ENCODE data around the gene PLD3.
"Not testable (repeated sequence)": the region's sequence is repeated elsewhere in the genome, so short reads cannot be mapped to it uniquely, and the experiment has no call there.

Gene PLD3

GRCh38 chr19:40332669-40333068 is 15.8 kb upstream of the PLD3 start:
- no peak for DNase-seq (ENCODE audit: low read depth, low spot score)

GRCh38 chr19:40333083-40333482 is 15.4 kb upstream of the PLD3 start:
- DNase-seq (ENCODE audit: low read depth, low spot score), result not testable (repeated sequence)

GRCh38 chr19:40335101-40335500 is 13.4 kb upstream of the PLD3 start:
- no peak for DNase-seq (ENCODE audit: low read depth, low spot score)

- DNase-seq (ENCODE audit: low read depth, low spot score), result no peak
These were observed 12.5 kb upstream of the PLD3 start for GRCh38 chr19:40335855-40336600.

- DNase-seq (ENCODE audit: low read depth, low spot score), result no peak
These were observed 11.9 kb upstream of the PLD3 start for GRCh38 chr19:40336601-40336900.

GRCh38 chr19:40337107-40337506 is 11.4 kb upstream of the PLD3 start:
- DNase-seq (ENCODE audit: low read depth, low spot score), result no peak

- no peak for DNase-seq (ENCODE audit: low read depth, low spot score)
These were observed 10.9 kb upstream of the PLD3 start for GRCh38 chr19:40337594-40337993.

- no peak for DNase-seq (ENCODE audit: low read depth, low spot score)
These were observed 9.3 kb upstream of the PLD3 start for GRCh38 chr19:40339018-40339728.

GRCh38 chr19:40341601-40342482 is 6.7 kb upstream of the PLD3 start:
- DNase-seq (ENCODE audit: low read depth, low spot score), result no peak

- no peak for DNase-seq (ENCODE audit: low read depth, low spot score)
These were observed 5.7 kb upstream of the PLD3 start for GRCh38 chr19:40342644-40343311.

GRCh38 chr19:40344422-40344821 is 4.1 kb upstream of the PLD3 start:
- no peak for DNase-seq (ENCODE audit: low read depth, low spot score)

- no peak for DNase-seq (ENCODE audit: low read depth, low spot score)
These were observed 539 bp downstream of the PLD3 start for GRCh38 chr19:40348961-40349507.

- no peak for DNase-seq (ENCODE audit: low read depth, low spot score)
These were observed 7.6 kb downstream of the PLD3 start for GRCh38 chr19:40355975-40356680.

GRCh38 chr19:40356681-40357595 is 8.4 kb downstream of the PLD3 start:
- DNase-seq (ENCODE audit: low read depth, low spot score), result no peak

- no peak for DNase-seq (ENCODE audit: low read depth, low spot score)
These were observed 9.1 kb downstream of the PLD3 start for GRCh38 chr19:40357640-40358039.

- DNase-seq (ENCODE audit: low read depth, low spot score), result no peak
These were observed 10.3 kb downstream of the PLD3 start for GRCh38 chr19:40358773-40359172.

GRCh38 chr19:40360020-40360707 is 11.7 kb downstream of the PLD3 start:
- no peak for DNase-seq (ENCODE audit: low read depth, low spot score)

GRCh38 chr19:40360708-40361241 is 12.3 kb downstream of the PLD3 start:
- no peak for DNase-seq (ENCODE audit: low read depth, low spot score)

- no peak for DNase-seq (ENCODE audit: low read depth, low spot score)
These were observed 13.7 kb downstream of the PLD3 start for GRCh38 chr19:40362160-40362559.

All from activated naive CD8-positive, alpha-beta T cell treated with anti-CD3 and anti-CD28 coated beads, Interleukin-2, amount 50 U/mL, for 16 hours (primary cell).